Endothelial cell of umbilical vein (primary cell): ENCODE measurements around the gene SRGN. TPM values are rescaled to one million over a fixed set of nuclear protein-coding genes. Genes with fewer than 3 reads are reported as not detected.

ENCODE experiments used
- BruUV-seq: library from RNA; stranded (reverse); fragments of 400-500 nt; replicated peaks from 2 replicates; lab custom pipeline; 2021; lab: Mats Ljungman, UMichigan
- CTCF ChIA-PET: fragments of 300-600, 350-600 bp; sonication (Branson Sonifier 250); formaldehyde crosslinking; loops from one replicate; lab custom pipeline; 2021; ENCODE audit warnings: antibody characterized with exemption, inconsistent platforms; lab: Charles Lee
- POLR2A ChIA-PET: fragments of 300-600, 350-600 bp; sonication (Branson Sonifier 250); formaldehyde crosslinking; loops from one replicate; lab custom pipeline; 2021; ENCODE audit warnings: antibody characterized with exemption, inconsistent platforms; lab: Charles Lee
- DNase-seq: peaks from one replicate; pipeline ENCODE4 v3.0.0-alpha.2; 2011; ENCODE audit warnings: low read depth, low spot score
- FAIRE-seq: peaks from 2 replicates; lab custom pipeline; 2011; peaks lifted over from hg19 to GRCh38; lab: Jason Lieb, UNC
- H2AFZ ChIP-seq: 2 replicates; pipeline ENCODE4 v1.6.0; 2012; ENCODE audit warnings: low read depth, low read length, control low read depth, inconsistent platforms
- H3K27ac ChIP-seq: 2 replicates; pipeline ENCODE4 v1.5.1; 2011; ENCODE audit warnings: low read depth, mild to moderate bottlenecking, control low read depth, low read length, moderate library complexity; ENCODE audit not compliant: insufficient read depth
- H3K27me3 ChIP-seq, 2 experiments: 2 replicates each; pipeline versions ENCODE4 v1.6.0 to v1.6.1; 2011; ENCODE audit warnings: low read length in 2 of 2, mixed read lengths in 1 of 2; ENCODE audit not compliant: control insufficient read depth in 2 of 2, insufficient read depth in 2 of 2
- H3K36me3 ChIP-seq, 2 experiments: 2 replicates in 1 of 2; 3 replicates in 1 of 2; pipeline ENCODE4 v1.5.1; 2011; ENCODE audit warnings: low read length in 2 of 2, mild to moderate bottlenecking in 1 of 2, moderate library complexity in 1 of 2; ENCODE audit not compliant: control insufficient read depth in 2 of 2, insufficient read depth in 2 of 2; ENCODE audit errors: extremely low read depth in 1 of 2
- H3K4me1 ChIP-seq: 3 replicates; pipeline ENCODE4 v1.5.1; 2011; ENCODE audit warnings: mild to moderate bottlenecking, low read length; ENCODE audit not compliant: control insufficient read depth, insufficient read depth; ENCODE audit errors: extremely low read depth
- H3K4me2 ChIP-seq: 2 replicates; pipeline ENCODE4 v1.6.1; 2011; ENCODE audit warnings: low read length, control low read depth, mixed read lengths; ENCODE audit not compliant: insufficient read depth
- H3K4me3 ChIP-seq, 3 experiments: fragments of 200-600 bp in 1 of 3; sonication (generic), shearing (Covaris generic) in 1 of 3; replicated peaks in 1 of 3; 2 replicates each; pipeline ENCODE4 v1.5.1; 2011 to 2016; ENCODE audit warnings: control low read depth in 3 of 3, low read length in 3 of 3, mild to moderate bottlenecking in 2 of 3, inconsistent platforms in 1 of 3, low read depth in 1 of 3, moderate library complexity in 1 of 3; ENCODE audit not compliant: insufficient read depth in 1 of 3
- H3K79me2 ChIP-seq: 2 replicates; pipeline ENCODE4 v1.6.0; 2012; ENCODE audit warnings: low read length, inconsistent platforms; ENCODE audit not compliant: control insufficient read depth, insufficient read depth
- H3K9ac ChIP-seq: replicated peaks from 2 replicates; pipeline ENCODE3; 2011; ENCODE audit warnings: low read length, control low read depth; ENCODE audit not compliant: insufficient read depth; ENCODE audit errors: extremely low read depth
- H3K9me1 ChIP-seq: replicated peaks from 3 replicates; pipeline ENCODE4 v1.6.0; 2011; ENCODE audit warnings: mild to moderate bottlenecking, low read length; ENCODE audit not compliant: control insufficient read depth, insufficient read depth; ENCODE audit errors: extremely low read depth
- H3K9me3 ChIP-seq: replicated peaks from 2 replicates; pipeline ENCODE4 v1.5.1; 2012; ENCODE audit warnings: low read length, inconsistent platforms; ENCODE audit not compliant: control insufficient read depth, insufficient read depth
- H4K20me1 ChIP-seq: replicated peaks from 2 replicates; pipeline ENCODE3; 2011; ENCODE audit warnings: mild to moderate bottlenecking, low read length; ENCODE audit not compliant: control insufficient read depth, insufficient read depth; ENCODE audit errors: extremely low read depth
- EZH2 ChIP-seq: IDR thresholded peaks from 2 replicates; pipeline ENCODE4 v1.6.1; 2012; ENCODE audit warnings: borderline replicate concordance, low read depth, mild to moderate bottlenecking, moderate library complexity, low read length, inconsistent platforms; ENCODE audit not compliant: severe bottlenecking
- FOS ChIP-seq: IDR thresholded peaks from 2 replicates; pipeline ENCODE4 v1.6.1; 2011; ENCODE audit warnings: mild to moderate bottlenecking, low read length, moderate library complexity, borderline replicate concordance; ENCODE audit not compliant: insufficient read depth
- GATA2 ChIP-seq: IDR thresholded peaks from 2 replicates; pipeline ENCODE4 v1.7.0; 2011; ENCODE audit warnings: low read depth, mild to moderate bottlenecking, moderate library complexity, mixed read lengths, low read length; ENCODE audit not compliant: insufficient read length, insufficient read depth
- JUN ChIP-seq: IDR thresholded peaks from 2 replicates; pipeline ENCODE4 v1.6.1; 2011; ENCODE audit warnings: borderline replicate concordance, low read depth; ENCODE audit not compliant: insufficient read length, insufficient read depth
- MYC ChIP-seq: IDR thresholded peaks from one replicate; pipeline ENCODE4 v1.6.1; 2011; ENCODE audit warnings: mild to moderate bottlenecking, low read depth, low read length
- POLR2A ChIP-seq: IDR thresholded peaks from 2 replicates; pipeline ENCODE4 v1.6.1; 2012; ENCODE audit warnings: low read depth, mild to moderate bottlenecking, control low read depth, low read length
- POLR2AphosphoS5 ChIP-seq: IDR thresholded peaks from 2 replicates; pipeline ENCODE4 v1.6.1; 2012; ENCODE audit warnings: low read depth, mild to moderate bottlenecking, control low read depth, low read length, moderate library complexity; ENCODE audit not compliant: insufficient read depth
- dilution Hi-C: fragments of 300-500 bp; cut with MboI; formaldehyde crosslinking; loops from one replicate; pipeline ENCODE4 v1.15.0; 2019; ENCODE audit warnings: low sequenced_read_pairs; ENCODE audit not compliant: extremely low pct_ligation_motif_present
- intact Hi-C: fragments of 100-400 bp; cut with micrococcal nuclease; formaldehyde crosslinking; loops from one replicate; pipeline ENCODE4 v1.10.0; 2022
- polyA plus RNA-seq, 4 experiments: library from polyadenylated mRNA; depleted of rRNA in 3 of 4; stranded (reverse) in 3 of 4; unstranded in 1 of 4; fragments of >200 nt; gene quantifications; 2 replicates each; pipeline versions ENCODE4 v1.2.1 to v1.2.3, GENCODE V29; 2011 to 2012; ENCODE audit warnings: missing spikeins in 1 of 4
- total RNA-seq: library from RNA; stranded (reverse); gene quantifications from 2 replicates; pipeline ENCODE4 v1.2.3, GENCODE V29; 2021
- TF ChIP-seq, protein P1 (sequence below), 2 donors: IDR thresholded peaks; 1 replicate in 1 of 2; 2 replicates in 1 of 2; pipeline ENCODE4 v1.5.1; 2011; ENCODE audit warnings: low read length in 2 of 2, mild to moderate bottlenecking in 2 of 2, moderate library complexity in 2 of 2, control low read depth in 1 of 2, inconsistent platforms in 1 of 2, low read depth in 1 of 2; ENCODE audit not compliant: insufficient read depth in 1 of 2; ENCODE audit errors: extremely low read depth in 1 of 2
- TF ChIP-seq, protein P2 (sequence below): IDR thresholded peaks from 2 replicates; pipeline ENCODE4 v1.6.1; 2011; ENCODE audit not compliant: insufficient read depth, insufficient read length

Gene SRGN
- total and polyA plus RNA-seq, 2 donors (not counting 3 experiments of a cell fraction or from before 2014, with no cell fraction given), result 384 to 450 TPM

DNA sequence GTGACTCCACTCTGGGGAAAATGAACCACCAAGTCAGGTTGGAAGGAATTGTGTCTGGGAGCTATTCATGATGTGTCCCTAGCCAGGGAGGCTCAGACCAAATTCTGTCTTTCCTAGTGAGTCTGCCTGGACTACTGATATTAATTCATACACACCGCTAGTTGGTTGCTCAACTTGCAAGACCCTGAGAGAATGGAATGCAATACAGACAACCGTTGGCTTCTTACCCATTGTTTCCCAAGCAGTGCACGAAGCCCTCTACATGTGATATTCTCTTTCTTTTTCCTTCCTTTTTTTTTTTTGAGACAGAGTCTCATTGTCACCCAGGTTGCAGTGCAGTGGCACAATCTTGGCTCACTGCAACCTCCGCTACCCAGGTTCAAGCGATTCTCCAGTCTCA, 19.4 kb upstream of the SRGN start:
- intact Hi-C loops (no loop called here), dilution Hi-C loops (no loop called here)
- H3K27ac ChIP-seq, result no peak overlapping the region
- H2AFZ ChIP-seq, result no peak overlapping the region
- no peaks in the 10 kb centered on the region for H3K36me3 ChIP-seq
- H3K9me3 ChIP-seq, result no peaks in the 10 kb centered on the region
- FAIRE-seq (no peak), DNase-seq (no peak)
- no peak overlapping the region for H3K4me2 ChIP-seq
- H3K79me2 ChIP-seq, result no peaks in the 10 kb centered on the region
- H3K9me1 ChIP-seq, result no peaks in the 10 kb centered on the region
- no TSS peak for BruUV-seq
- TF ChIP-seq FOS, result no peak
- no peak overlapping the region for H3K4me3 ChIP-seq
- no peaks in the 10 kb centered on the region for H3K27me3 ChIP-seq
- POLR2A ChIA-PET, result no interaction called here
- peaks cover 14% of the 10 kb centered on the region for H3K4me1 ChIP-seq
- no peaks in the 10 kb centered on the region for H4K20me1 ChIP-seq
- H3K9ac ChIP-seq, result no peak overlapping the region
- CTCF ChIA-PET, result no interaction called here

DNA sequence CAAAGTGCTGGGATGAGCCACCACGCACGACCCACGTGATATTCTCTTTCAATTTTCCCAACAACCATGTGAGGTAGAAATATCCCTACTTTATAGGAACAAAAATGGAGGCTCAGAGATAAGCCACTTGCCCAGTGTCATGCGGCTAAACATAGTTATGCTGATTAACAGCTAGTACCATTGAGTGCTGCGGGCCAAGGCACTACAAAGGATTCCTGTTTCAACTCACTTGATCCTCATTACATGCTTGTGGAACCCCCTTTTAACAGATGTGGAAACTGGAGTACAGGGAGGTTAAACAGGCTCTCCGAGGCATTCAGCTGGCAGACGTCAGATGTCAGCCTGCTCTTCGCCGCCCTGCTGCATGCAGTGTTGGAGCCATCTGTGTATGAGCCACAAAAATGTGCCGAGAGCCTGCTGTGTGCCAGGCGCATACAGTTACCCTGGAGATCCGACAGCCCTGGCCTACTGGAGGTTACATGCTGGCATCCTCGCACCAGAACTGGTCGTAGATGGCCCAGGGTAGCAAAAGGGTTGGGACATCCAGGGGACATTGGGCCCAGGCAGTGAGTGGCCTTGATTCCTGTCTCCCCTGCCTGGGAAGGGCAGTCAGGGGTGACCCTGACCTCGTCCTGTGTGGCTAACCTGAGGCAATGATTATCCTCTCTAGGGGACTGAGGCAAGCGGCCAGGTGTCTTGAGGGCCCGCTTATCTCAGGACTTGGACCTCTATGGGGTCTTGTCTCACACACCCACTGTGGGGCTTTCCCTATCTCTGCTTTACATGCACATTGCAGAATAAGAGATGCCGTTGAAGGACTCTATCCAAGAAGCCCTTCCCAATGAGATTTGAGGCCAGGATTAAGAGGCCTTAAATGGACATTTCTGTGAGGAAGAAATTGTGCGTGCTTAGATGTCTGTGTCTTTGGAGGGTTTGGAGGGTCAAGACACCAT, 18.5 kb upstream of the SRGN start:
- CTCF ChIA-PET, result no interaction called here
- Histone ChIP-seq H2AFZ (no peak overlapping the region), H3K27ac (no peak overlapping the region)

More for the DNA sequence above, 18.5 kb upstream of the SRGN start:
- POLR2A ChIA-PET, result no interaction called here
- Histone ChIP-seq H3K9me3 (no peaks in the 10 kb centered on the region), H3K4me1 (peaks cover 14% of the 10 kb centered on the region), H3K4me2 (no peak overlapping the region), H3K27me3 (no peaks in the 10 kb centered on the region), H3K4me3 (no peak overlapping the region), H3K79me2 (no peaks in the 10 kb centered on the region), H3K9me1 (no peaks in the 10 kb centered on the region), H4K20me1 (no peaks in the 10 kb centered on the region), H3K36me3 (no peaks in the 10 kb centered on the region), H3K9ac (no peak overlapping the region)
- no TSS peak for BruUV-seq
- dilution Hi-C loops (no loop called here), intact Hi-C loops (no loop called here)
- no peak for TF ChIP-seq JUN
- TF ChIP-seq GATA2, result no peak
- no peak for TF ChIP-seq FOS
- no peak for TF ChIP-seq EZH2
- TF ChIP-seq, protein P1, sequence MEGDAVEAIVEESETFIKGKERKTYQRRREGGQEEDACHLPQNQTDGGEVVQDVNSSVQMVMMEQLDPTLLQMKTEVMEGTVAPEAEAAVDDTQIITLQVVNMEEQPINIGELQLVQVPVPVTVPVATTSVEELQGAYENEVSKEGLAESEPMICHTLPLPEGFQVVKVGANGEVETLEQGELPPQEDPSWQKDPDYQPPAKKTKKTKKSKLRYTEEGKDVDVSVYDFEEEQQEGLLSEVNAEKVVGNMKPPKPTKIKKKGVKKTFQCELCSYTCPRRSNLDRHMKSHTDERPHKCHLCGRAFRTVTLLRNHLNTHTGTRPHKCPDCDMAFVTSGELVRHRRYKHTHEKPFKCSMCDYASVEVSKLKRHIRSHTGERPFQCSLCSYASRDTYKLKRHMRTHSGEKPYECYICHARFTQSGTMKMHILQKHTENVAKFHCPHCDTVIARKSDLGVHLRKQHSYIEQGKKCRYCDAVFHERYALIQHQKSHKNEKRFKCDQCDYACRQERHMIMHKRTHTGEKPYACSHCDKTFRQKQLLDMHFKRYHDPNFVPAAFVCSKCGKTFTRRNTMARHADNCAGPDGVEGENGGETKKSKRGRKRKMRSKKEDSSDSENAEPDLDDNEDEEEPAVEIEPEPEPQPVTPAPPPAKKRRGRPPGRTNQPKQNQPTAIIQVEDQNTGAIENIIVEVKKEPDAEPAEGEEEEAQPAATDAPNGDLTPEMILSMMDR (IDR thresholded peaks at IDR 0.05; ENCODE audit: extremely low read depth in 1 of 2, insufficient read depth in 1 of 2, low read depth in 1 of 2, low read length in 2 of 2), result no peak
- TF ChIP-seq, protein P2, sequence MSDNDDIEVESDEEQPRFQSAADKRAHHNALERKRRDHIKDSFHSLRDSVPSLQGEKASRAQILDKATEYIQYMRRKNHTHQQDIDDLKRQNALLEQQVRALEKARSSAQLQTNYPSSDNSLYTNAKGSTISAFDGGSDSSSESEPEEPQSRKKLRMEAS, result no peak
- TF ChIP-seq MYC, result no peak
- TF ChIP-seq POLR2AphosphoS5, result no peak
- no peak for TF ChIP-seq POLR2A
- DNase-seq (no peak), FAIRE-seq (no peak)
